ENCODE measurements around the gene MGAM2. TPM values are rescaled to one million over a fixed set of nuclear protein-coding genes. Genes with fewer than 3 reads are reported as not detected.

MGAM2 gene
- total and polyA plus RNA-seq, 10 of the 15 experiments (the other 5 are each of a cell fraction or from before 2014, with no cell fraction given): 0.01 to 0.16 (median 0.03) TPM; not detected in 6

GRCh38 chr7:142172932-142173331, 61.4 kb downstream of the MGAM2 start:
- FAIRE-seq (no peak), ATAC-seq (no peak), DNase-seq (ENCODE audit: low read depth, low spot score) (no peak)
- Histone ChIP-seq H3K9ac (ENCODE audit: control insufficient read depth, insufficient read depth, low read length) (no peak overlapping the region), H3K27me3 (replicated peaks in 1 of 2; ENCODE audit: control insufficient read depth in 2 of 2, insufficient read depth in 2 of 2, low read length in 1 of 2) (no peaks in the 10 kb centered on the region), H4K20me1 (ENCODE audit: control insufficient read depth, insufficient read depth) (no peaks in the 10 kb centered on the region), H2AFZ (ENCODE audit: control insufficient read depth, low read depth, low read length) (no peak overlapping the region), H3K4me1 (ENCODE audit: control insufficient read depth, insufficient read depth, low read length) (no peaks in the 10 kb centered on the region), H3K27ac (ENCODE audit: control insufficient read depth, insufficient read depth) (no peak overlapping the region), H3K4me3 (no peak overlapping the region), H3K79me2 (ENCODE audit: control insufficient read depth, insufficient read depth, low read length) (no peaks in the 10 kb centered on the region), H3K4me2 (ENCODE audit: control insufficient read depth, insufficient read depth) (no peak overlapping the region), H3K9me3 (replicated peaks; ENCODE audit: control insufficient read depth, insufficient read depth, low read length) (no peaks in the 10 kb centered on the region), H3K36me3 (ENCODE audit: control insufficient read depth in 2 of 2, insufficient read depth in 2 of 2, low read length in 1 of 2) (no peaks in the 10 kb centered on the region)
- TF ChIP-seq SMARCA5 (IDR thresholded peaks at IDR 0.05) (no peak), ZNF622 (IDR thresholded peaks at IDR 0.05) (no peak), POLR2AphosphoS5 (IDR thresholded peaks at IDR 0.05; ENCODE audit: low read length) (no peak), HCFC1 (IDR thresholded peaks at IDR 0.05; ENCODE audit: low read length) (no peak), POU2F2 (IDR thresholded peaks at IDR 0.05; ENCODE audit: borderline replicate concordance, low read depth, low read length) (no peak), NFYB (IDR thresholded peaks at IDR 0.05; ENCODE audit: insufficient read depth, low read depth, low read length) (no peak), JUNB (IDR thresholded peaks at IDR 0.05) (no peak), SKIL (IDR thresholded peaks at IDR 0.05; ENCODE audit: low read depth, poor library complexity, severe bottlenecking) (no peak), ATF2 (IDR thresholded peaks at IDR 0.05; ENCODE audit: low read length) (no peak), SP1 (IDR thresholded peaks at IDR 0.05; ENCODE audit: low read depth, low read length) (no peak), CHD2 (IDR thresholded peaks at IDR 0.05; ENCODE audit: borderline replicate concordance, low read depth, low read length) (no peak), NFXL1 (IDR thresholded peaks at IDR 0.05; ENCODE audit: borderline replicate concordance) (no peak), POLR2A (IDR thresholded peaks at IDR 0.05; ENCODE audit: low read depth, low read length) (no peak), NFIC (IDR thresholded peaks at IDR 0.05; ENCODE audit: low read depth, low read length) (no peak), USF1 (IDR thresholded peaks at IDR 0.05; ENCODE audit: borderline replicate concordance, extremely low read length, insufficient read depth, low read depth, low read length) (no peak), CHD1 (IDR thresholded peaks at IDR 0.05; ENCODE audit: low read depth, low read length) (no peak)
- TF ChIP-seq, protein P1, sequence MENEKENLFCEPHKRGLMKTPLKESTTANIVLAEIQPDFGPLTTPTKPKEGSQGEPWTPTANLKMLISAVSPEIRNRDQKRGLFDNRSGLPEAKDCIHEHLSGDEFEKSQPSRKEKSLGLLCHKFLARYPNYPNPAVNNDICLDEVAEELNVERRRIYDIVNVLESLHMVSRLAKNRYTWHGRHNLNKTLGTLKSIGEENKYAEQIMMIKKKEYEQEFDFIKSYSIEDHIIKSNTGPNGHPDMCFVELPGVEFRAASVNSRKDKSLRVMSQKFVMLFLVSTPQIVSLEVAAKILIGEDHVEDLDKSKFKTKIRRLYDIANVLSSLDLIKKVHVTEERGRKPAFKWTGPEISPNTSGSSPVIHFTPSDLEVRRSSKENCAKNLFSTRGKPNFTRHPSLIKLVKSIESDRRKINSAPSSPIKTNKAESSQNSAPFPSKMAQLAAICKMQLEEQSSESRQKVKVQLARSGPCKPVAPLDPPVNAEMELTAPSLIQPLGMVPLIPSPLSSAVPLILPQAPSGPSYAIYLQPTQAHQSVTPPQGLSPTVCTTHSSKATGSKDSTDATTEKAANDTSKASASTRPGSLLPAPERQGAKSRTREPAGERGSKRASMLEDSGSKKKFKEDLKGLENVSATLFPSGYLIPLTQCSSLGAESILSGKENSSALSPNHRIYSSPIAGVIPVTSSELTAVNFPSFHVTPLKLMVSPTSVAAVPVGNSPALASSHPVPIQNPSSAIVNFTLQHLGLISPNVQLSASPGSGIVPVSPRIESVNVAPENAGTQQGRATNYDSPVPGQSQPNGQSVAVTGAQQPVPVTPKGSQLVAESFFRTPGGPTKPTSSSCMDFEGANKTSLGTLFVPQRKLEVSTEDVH (IDR thresholded peaks at IDR 0.05; ENCODE audit: low read depth, partially characterized antibody): no peak
- CTCF ChIA-PET: no interaction called here
- POLR2A ChIA-PET: no interaction called here
- intact Hi-C loops (cut with micrococcal nuclease; ENCODE audit: unreplicated experiment) (no loop called here), in situ Hi-C loops (cut with MboI) (no loop called here)
- SMC1A ChIA-PET (ENCODE audit: uncharacterized antibody, unreplicated experiment): no interaction called here
- RAD21 ChIA-PET (ENCODE audit: unreplicated experiment): no interaction called here
- BruUV-seq (replicated peaks): no TSS peak
- WGBS (ENCODE audit: insufficient coverage, insufficient replicate concordance, low lambda C conversion rate, missing lambda C conversion rate): 16% methylated on average over 4 of the region's 4 CpGs
